Smooth muscle cell (in vitro differentiated cells): ENCODE data around the gene MTOR. TPM values are rescaled to one million over a fixed set of nuclear protein-coding genes. Genes with fewer than 3 reads are reported as not detected.
"Not testable (repeated sequence)": the region's sequence is repeated elsewhere in the genome, so short reads cannot be mapped to it uniquely, and the experiment has no call there.

Experiments
- DNase-seq: peaks from one replicate; lab custom pipeline; 2025; ENCODE audit not compliant: unreplicated experiment; lab: John Stamatoyannopoulos, UW
- H2AFZ ChIP-seq: fragments of 200-600 bp; sonication (generic); 2 replicates; pipeline ENCODE4 v1.6.0; 2016; ENCODE audit warnings: antibody characterized with exemption, low read depth, mild to moderate bottlenecking
- H3F3A ChIP-seq: fragments of 200-600 bp; sonication (generic); 2 replicates; pipeline ENCODE4 v1.6.0; 2017; ENCODE audit warnings: antibody characterized with exemption, low read depth
- H3K27ac ChIP-seq: fragments of 200-600 bp; sonication (generic); 2 replicates; pipeline ENCODE4 v1.5.1; 2016; ENCODE audit warnings: low read depth, mild to moderate bottlenecking
- H3K27me3 ChIP-seq: fragments of 200-600 bp; sonication (generic); 2 replicates; pipeline ENCODE4 v1.6.1; 2016; ENCODE audit warnings: low read depth, mild to moderate bottlenecking
- H3K36me3 ChIP-seq: fragments of 200-600 bp; sonication (generic); 2 replicates; pipeline ENCODE4 v1.5.1; 2016; ENCODE audit warnings: low read depth
- H3K4me1 ChIP-seq: fragments of 200-600 bp; sonication (generic); 2 replicates; pipeline ENCODE4 v1.5.1; 2016; ENCODE audit warnings: low read depth
- H3K4me2 ChIP-seq: fragments of 200-600 bp; sonication (generic); 2 replicates; pipeline ENCODE4 v1.6.0; 2016; ENCODE audit warnings: mild to moderate bottlenecking
- H3K4me3 ChIP-seq: fragments of 200-600 bp; sonication (generic); 2 replicates; pipeline ENCODE4 v1.5.1; 2016; ENCODE audit warnings: mild to moderate bottlenecking
- H3K79me2 ChIP-seq: fragments of 200-600 bp; sonication (generic); 2 replicates; pipeline ENCODE4 v1.6.0; 2016; ENCODE audit warnings: low read depth, mild to moderate bottlenecking
- H3K9ac ChIP-seq: fragments of 200-600 bp; sonication (generic); 2 replicates; pipeline ENCODE4 v1.6.0; 2016; ENCODE audit warnings: low read depth
- H3K9me3 ChIP-seq: fragments of 200-600 bp; sonication (generic); replicated peaks from 2 replicates; pipeline ENCODE4 v1.5.1; 2016; ENCODE audit warnings: low read depth
- H4K20me1 ChIP-seq: fragments of 200-600 bp; sonication (generic); 2 replicates; pipeline ENCODE4 v1.6.0; 2016; ENCODE audit warnings: low read depth
- WGBS: methylation state at CpG from one replicate; pipeline ENCODE4 v1.1.7; 2016; ENCODE audit warnings: low lambda C conversion rate; 5-methylcytosine and 5-hydroxymethylcytosine counted together
- polyA plus RNA-seq: library from polyadenylated mRNA; unstranded; fragments of >200 nt; fragmentation: Nextera tagmentation; extraction: Ambion mirVana; gene quantifications from 2 replicates; pipeline ENCODE4 v1.2.1, GENCODE V29; 2016
- total RNA-seq: library from RNA; depleted of rRNA; stranded (reverse); fragments of >200 nt; gene quantifications from 2 replicates; pipeline ENCODE4 v1.2.3, GENCODE V29; 2014
- TF ChIP-seq, protein P1 (sequence below): fragments of 200-600 bp; sonication (generic); IDR thresholded peaks from 2 replicates; pipeline ENCODE4 v1.5.1; 2017; ENCODE audit warnings: borderline replicate concordance, mild to moderate bottlenecking, antibody characterized with exemption; ENCODE audit not compliant: insufficient read depth, poor library complexity, severe bottlenecking

MTOR gene
- total and polyA plus RNA-seq, 2 experiments from 2014 or later, result 11.2 to 26.8 TPM

DNA sequence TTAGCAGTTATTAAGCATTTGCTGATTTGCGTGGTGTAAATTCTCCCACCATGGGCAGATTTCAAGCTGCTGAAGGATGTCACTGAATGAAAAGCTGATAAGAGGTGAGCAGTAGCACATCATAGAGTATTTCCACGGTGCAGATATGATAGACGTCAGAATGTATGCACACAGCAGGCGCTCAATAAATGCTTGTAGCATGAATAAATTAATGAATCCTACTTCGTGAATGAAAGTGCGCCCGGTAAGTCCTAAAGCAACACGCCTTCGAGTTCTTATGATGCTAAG is 10.1 kb upstream of the MTOR start:
- Histone ChIP-seq H3K36me3 (no peaks in the 10 kb centered on the region), H3K9ac (no peak overlapping the region), H3K27ac (no peak overlapping the region), H3F3A (no peaks in the 10 kb centered on the region), H3K4me1 (peaks cover 12% of the 10 kb centered on the region), H4K20me1 (no peaks in the 10 kb centered on the region), H3K9me3 (no peaks in the 10 kb centered on the region), H3K79me2 (peaks cover 28% of the 10 kb centered on the region), H2AFZ (peak overlapping the region; percentile 56), H3K27me3 (no peaks in the 10 kb centered on the region), H3K4me3 (peak overlapping the region; percentile 41), H3K4me2 (peak overlapping the region; percentile 83)
- TF ChIP-seq, protein P1, sequence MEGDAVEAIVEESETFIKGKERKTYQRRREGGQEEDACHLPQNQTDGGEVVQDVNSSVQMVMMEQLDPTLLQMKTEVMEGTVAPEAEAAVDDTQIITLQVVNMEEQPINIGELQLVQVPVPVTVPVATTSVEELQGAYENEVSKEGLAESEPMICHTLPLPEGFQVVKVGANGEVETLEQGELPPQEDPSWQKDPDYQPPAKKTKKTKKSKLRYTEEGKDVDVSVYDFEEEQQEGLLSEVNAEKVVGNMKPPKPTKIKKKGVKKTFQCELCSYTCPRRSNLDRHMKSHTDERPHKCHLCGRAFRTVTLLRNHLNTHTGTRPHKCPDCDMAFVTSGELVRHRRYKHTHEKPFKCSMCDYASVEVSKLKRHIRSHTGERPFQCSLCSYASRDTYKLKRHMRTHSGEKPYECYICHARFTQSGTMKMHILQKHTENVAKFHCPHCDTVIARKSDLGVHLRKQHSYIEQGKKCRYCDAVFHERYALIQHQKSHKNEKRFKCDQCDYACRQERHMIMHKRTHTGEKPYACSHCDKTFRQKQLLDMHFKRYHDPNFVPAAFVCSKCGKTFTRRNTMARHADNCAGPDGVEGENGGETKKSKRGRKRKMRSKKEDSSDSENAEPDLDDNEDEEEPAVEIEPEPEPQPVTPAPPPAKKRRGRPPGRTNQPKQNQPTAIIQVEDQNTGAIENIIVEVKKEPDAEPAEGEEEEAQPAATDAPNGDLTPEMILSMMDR, result no peak
- whole genome bisulfite sequencing, result 13% methylated on average over 9 of the region's 9 CpGs
- DNase-seq, result no peak

- H4K20me1 ChIP-seq, H3K4me3 ChIP-seq, H3K27ac ChIP-seq, H3K36me3 ChIP-seq, H3K9me3 ChIP-seq, DNase-seq, H3K9ac ChIP-seq, H3K4me2 ChIP-seq, H3K4me1 ChIP-seq, H2AFZ ChIP-seq, H3F3A ChIP-seq, H3K27me3 ChIP-seq, H3K79me2 ChIP-seq: not testable (repeated sequence)
- 90% methylated on average over 19 of the region's 19 CpGs for WGBS
Observed at GRCh38 chr1:11267350-11268337, 5.3 kb upstream of the MTOR start.

DNA sequence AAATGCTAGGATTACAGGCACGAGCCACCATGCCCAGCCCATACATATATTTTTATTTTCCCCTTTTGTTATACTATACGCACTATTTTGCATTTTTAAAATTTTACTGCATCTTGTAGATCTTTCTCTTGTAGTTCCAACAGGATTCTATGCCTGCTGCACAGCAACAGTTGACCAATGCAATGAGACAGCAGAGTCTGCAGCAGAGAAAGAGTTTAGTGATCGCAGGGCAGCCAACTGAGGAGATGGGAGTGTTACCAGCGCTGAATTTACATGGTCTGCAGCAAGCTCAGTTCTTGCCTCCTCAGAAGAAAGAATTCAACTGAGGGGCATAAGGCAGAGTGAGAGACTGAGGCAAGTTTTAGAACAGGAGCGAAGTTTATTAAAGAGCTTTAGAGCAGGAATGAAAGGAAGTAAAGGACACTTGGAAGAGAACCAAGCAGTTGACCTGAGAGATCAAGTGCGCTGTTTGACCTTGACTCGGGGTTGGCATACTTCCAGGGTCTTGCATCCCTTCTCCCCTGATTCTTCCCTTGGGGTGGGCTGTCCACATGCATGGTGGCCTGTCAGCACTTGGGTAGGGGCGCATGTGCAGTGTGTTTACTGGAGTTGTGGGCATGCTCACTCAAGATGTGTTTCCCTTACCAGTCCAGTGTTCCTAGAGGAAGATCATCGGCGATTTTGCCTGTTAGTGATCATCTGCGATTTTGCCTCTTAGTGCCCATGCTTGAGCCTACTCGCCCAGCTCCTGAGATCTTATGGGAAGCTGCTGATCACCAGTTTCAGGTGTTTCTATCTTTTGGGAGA is 4.1 kb upstream of the MTOR start:
- Histone ChIP-seq H3K27me3 (no peaks in the 10 kb centered on the region), H3K79me2 (peaks cover 9% of the 10 kb centered on the region)

DNA sequence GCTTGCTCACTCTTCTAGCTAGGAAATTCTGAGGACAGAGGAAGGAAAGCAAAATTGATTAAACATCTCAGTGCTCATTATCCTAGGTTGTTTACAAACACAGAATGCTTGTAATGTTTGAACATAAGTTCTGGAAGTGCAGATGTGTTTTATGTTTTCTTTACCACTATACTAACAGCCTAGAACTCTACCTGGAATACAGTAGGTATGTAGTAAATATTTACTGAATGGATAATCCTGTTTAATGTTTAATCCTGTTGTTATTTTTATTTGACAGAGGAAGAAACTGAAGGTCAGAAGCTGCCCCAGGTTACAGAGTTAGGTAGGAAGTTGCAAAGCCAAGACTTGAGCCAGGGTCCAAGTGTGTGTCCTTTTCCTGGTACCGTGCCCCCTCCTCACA is 6.1 kb downstream of the MTOR start:
- no peak overlapping the region for H3K27ac ChIP-seq
- no peaks in the 10 kb centered on the region for H4K20me1 ChIP-seq
- peaks cover 6% of the 10 kb centered on the region for H3K79me2 ChIP-seq
- H2AFZ ChIP-seq, result no peak overlapping the region
- no peak overlapping the region for H3K4me2 ChIP-seq
- H3F3A ChIP-seq, result no peaks in the 10 kb centered on the region
- H3K9ac ChIP-seq, result no peak overlapping the region
- no peaks in the 10 kb centered on the region for H3K27me3 ChIP-seq
- DNase-seq, result no peak
- H3K4me3 ChIP-seq, result no peak overlapping the region
- 100% methylated on average over 1 of the region's 1 CpG for WGBS
- peaks cover 30% of the 10 kb centered on the region for H3K36me3 ChIP-seq
- TF ChIP-seq, protein P1, result no peak
- H3K9me3 ChIP-seq, result no peaks in the 10 kb centered on the region
- H3K4me1 ChIP-seq, result peaks cover 1% of the 10 kb centered on the region

More for the DNA sequence above, 4.1 kb upstream of the MTOR start:
- no peak overlapping the region for H3K9ac ChIP-seq
- peaks cover 2% of the 10 kb centered on the region for H3K4me1 ChIP-seq
- no peaks in the 10 kb centered on the region for H4K20me1 ChIP-seq
- no peak overlapping the region for H3K27ac ChIP-seq
- TF ChIP-seq, protein P1, result no peak
- no peak overlapping the region for H2AFZ ChIP-seq
- H3F3A ChIP-seq, result no peaks in the 10 kb centered on the region
- H3K9me3 ChIP-seq, result no peaks in the 10 kb centered on the region
- no peaks in the 10 kb centered on the region for H3K36me3 ChIP-seq
- DNase-seq, result no peak
- WGBS, result 90% methylated on average over 12 of the region's 12 CpGs
- H3K4me3 ChIP-seq, result no peak overlapping the region
- no peak overlapping the region for H3K4me2 ChIP-seq
